ENCODE measurements around the gene MACROD1. TPM values are rescaled to one million over a fixed set of nuclear protein-coding genes. Genes with fewer than 3 reads are reported as not detected.
A peak's percentile ranks its signal among the peaks of the same experiment; 100 is the strongest.

MACROD1 gene
- total and polyA plus RNA-seq, 2 of the 13 experiments (the other 11 are each of a cell fraction or from before 2014, with no cell fraction given), result 23.1 to 34.5 TPM

GRCh38 chr11:64185693-64186491 is 20.0 kb upstream of the MACROD1 start, which contains the start of gene STIP1 (continued):
- TF ChIP-seq, protein P1, sequence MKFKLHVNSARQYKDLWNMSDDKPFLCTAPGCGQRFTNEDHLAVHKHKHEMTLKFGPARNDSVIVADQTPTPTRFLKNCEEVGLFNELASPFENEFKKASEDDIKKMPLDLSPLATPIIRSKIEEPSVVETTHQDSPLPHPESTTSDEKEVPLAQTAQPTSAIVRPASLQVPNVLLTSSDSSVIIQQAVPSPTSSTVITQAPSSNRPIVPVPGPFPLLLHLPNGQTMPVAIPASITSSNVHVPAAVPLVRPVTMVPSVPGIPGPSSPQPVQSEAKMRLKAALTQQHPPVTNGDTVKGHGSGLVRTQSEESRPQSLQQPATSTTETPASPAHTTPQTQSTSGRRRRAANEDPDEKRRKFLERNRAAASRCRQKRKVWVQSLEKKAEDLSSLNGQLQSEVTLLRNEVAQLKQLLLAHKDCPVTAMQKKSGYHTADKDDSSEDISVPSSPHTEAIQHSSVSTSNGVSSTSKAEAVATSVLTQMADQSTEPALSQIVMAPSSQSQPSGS (CRISPR knock-in tag; IDR thresholded peaks at IDR 0.05), result no peak; the same call in 1 of the 2 replicates
- no peak for TF ChIP-seq MLXIP (CRISPR knock-in tag; IDR thresholded peaks at IDR 0.05; ENCODE audit: borderline replicate concordance)
- TF ChIP-seq ZNF710 (CRISPR knock-in tag; IDR thresholded peaks at IDR 0.05; ENCODE audit: borderline replicate concordance), result 0 out of 2 replicates have a peak, but pooled peaks have one; percentile 42
- TF ChIP-seq DR1 (CRISPR knock-in tag; IDR thresholded peaks at IDR 0.05), result peak; percentile 78; the same call in 1 of the 2 replicates
- TF ChIP-seq ZNF337 (CRISPR knock-in tag; IDR thresholded peaks at IDR 0.05; ENCODE audit: borderline replicate concordance, low read depth), result no peak
- TF ChIP-seq GATAD2A (CRISPR knock-in tag; IDR thresholded peaks at IDR 0.05), result no peak
- TF ChIP-seq, protein P2, sequence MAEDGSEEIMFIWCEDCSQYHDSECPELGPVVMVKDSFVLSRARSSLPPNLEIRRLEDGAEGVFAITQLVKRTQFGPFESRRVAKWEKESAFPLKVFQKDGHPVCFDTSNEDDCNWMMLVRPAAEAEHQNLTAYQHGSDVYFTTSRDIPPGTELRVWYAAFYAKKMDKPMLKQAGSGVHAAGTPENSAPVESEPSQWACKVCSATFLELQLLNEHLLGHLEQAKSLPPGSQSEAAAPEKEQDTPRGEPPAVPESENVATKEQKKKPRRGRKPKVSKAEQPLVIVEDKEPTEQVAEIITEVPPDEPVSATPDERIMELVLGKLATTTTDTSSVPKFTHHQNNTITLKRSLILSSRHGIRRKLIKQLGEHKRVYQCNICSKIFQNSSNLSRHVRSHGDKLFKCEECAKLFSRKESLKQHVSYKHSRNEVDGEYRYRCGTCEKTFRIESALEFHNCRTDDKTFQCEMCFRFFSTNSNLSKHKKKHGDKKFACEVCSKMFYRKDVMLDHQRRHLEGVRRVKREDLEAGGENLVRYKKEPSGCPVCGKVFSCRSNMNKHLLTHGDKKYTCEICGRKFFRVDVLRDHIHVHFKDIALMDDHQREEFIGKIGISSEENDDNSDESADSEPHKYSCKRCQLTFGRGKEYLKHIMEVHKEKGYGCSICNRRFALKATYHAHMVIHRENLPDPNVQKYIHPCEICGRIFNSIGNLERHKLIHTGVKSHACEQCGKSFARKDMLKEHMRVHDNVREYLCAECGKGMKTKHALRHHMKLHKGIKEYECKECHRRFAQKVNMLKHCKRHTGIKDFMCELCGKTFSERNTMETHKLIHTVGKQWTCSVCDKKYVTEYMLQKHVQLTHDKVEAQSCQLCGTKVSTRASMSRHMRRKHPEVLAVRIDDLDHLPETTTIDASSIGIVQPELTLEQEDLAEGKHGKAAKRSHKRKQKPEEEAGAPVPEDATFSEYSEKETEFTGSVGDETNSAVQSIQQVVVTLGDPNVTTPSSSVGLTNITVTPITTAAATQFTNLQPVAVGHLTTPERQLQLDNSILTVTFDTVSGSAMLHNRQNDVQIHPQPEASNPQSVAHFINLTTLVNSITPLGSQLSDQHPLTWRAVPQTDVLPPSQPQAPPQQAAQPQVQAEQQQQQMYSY (CRISPR knock-in tag; IDR thresholded peaks at IDR 0.05), result 0 out of 2 replicates have a peak, but pooled peaks have one; percentile 80
- TF ChIP-seq, protein P3, sequence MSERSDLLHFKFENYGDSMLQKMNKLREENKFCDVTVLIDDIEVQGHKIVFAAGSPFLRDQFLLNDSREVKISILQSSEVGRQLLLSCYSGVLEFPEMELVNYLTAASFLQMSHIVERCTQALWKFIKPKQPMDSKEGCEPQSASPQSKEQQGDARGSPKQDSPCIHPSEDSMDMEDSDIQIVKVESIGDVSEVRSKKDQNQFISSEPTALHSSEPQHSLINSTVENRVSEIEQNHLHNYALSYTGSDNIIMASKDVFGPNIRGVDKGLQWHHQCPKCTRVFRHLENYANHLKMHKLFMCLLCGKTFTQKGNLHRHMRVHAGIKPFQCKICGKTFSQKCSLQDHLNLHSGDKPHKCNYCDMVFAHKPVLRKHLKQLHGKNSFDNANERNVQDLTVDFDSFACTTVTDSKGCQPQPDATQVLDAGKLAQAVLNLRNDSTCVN (CRISPR knock-in tag; IDR thresholded peaks at IDR 0.05; ENCODE audit: borderline replicate concordance), result peak; percentile 97; the same call in 1 of the 2 replicates
- peak; percentile 94 for TF ChIP-seq ZNF281 (CRISPR knock-in tag; IDR thresholded peaks at IDR 0.05; ENCODE audit: borderline replicate concordance)
- TF ChIP-seq, protein P4, sequence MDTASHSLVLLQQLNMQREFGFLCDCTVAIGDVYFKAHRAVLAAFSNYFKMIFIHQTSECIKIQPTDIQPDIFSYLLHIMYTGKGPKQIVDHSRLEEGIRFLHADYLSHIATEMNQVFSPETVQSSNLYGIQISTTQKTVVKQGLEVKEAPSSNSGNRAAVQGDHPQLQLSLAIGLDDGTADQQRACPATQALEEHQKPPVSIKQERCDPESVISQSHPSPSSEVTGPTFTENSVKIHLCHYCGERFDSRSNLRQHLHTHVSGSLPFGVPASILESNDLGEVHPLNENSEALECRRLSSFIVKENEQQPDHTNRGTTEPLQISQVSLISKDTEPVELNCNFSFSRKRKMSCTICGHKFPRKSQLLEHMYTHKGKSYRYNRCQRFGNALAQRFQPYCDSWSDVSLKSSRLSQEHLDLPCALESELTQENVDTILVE (CRISPR knock-in tag; IDR thresholded peaks at IDR 0.05), result peak; percentile 79; the same call in 1 of the 2 replicates

Data from HepG2 (cell line).